Measurements from ENCODE around the gene ANKRD39.

DNA sequence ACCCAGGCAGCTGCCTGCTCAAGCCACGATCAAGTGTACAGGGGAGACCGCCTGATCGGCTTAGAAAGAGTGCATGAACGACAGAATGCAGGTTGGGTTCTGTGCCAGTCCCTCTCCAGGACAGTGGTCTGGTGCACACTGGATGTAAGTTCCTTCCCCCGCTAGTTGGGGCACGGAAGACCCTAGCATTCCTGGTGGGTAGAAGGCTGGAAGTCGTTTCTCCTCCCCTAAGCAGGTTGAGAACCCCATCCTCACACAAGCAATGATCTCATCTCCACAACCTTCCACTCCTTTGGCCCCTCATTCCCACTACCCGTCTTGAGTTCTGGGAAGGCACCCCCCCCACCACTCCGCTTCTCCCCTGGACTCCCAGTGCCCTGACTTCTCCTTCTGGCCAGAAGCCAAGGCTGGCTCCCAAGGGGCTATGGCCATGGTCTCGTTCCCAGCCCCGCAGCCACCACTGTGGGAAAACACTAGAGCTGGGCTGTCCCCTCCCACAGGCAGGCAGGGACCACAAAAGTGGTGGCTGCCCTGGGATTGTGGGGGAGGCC, 1.4 kb upstream of the ANKRD39 start:
- TF ChIP-seq, protein P1, sequence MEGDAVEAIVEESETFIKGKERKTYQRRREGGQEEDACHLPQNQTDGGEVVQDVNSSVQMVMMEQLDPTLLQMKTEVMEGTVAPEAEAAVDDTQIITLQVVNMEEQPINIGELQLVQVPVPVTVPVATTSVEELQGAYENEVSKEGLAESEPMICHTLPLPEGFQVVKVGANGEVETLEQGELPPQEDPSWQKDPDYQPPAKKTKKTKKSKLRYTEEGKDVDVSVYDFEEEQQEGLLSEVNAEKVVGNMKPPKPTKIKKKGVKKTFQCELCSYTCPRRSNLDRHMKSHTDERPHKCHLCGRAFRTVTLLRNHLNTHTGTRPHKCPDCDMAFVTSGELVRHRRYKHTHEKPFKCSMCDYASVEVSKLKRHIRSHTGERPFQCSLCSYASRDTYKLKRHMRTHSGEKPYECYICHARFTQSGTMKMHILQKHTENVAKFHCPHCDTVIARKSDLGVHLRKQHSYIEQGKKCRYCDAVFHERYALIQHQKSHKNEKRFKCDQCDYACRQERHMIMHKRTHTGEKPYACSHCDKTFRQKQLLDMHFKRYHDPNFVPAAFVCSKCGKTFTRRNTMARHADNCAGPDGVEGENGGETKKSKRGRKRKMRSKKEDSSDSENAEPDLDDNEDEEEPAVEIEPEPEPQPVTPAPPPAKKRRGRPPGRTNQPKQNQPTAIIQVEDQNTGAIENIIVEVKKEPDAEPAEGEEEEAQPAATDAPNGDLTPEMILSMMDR (IDR thresholded peaks at IDR 0.05; ENCODE audit: low read length) = no peak
- no peak for TF ChIP-seq EZH2 (optimal IDR thresholded peaks at IDR 0.05; ENCODE audit: low read depth, low read length)
